K562 (cell line): ENCODE results near the gene ADRA2B.

Source experiments
- BRCA1 ChIP-seq, 2 experiments: fragments of 450-650 bp in 1 of 2; sonication (generic) in 1 of 2; formaldehyde crosslinking in 1 of 2; IDR thresholded peaks; 2 replicates each; pipeline versions ENCODE4 v1.5.0 to v1.6.1; 2017 to 2020; ENCODE audit warnings: mild to moderate bottlenecking in 1 of 2, missing genetic modification reagents in 1 of 2
- CTCF ChIP-seq, 3 experiments: IDR thresholded peaks in 2 of 3; conservative IDR thresholded peaks in 1 of 3; 2 replicates each; pipeline ENCODE4 v1.5.1; 2011 to 2012; ENCODE audit warnings: low read length in 3 of 3, mild to moderate bottlenecking in 3 of 3, control low read depth in 2 of 3, improper control_type of control experiment in 1 of 3, inconsistent platforms in 1 of 3, low read depth in 1 of 3, mixed read lengths in 1 of 3, moderate library complexity in 1 of 3; ENCODE audit not compliant: insufficient read depth in 2 of 3
- ETV6 ChIP-seq, 3 experiments: fragments of 150-350 bp in 1 of 3; sonication (generic) in 1 of 3; formaldehyde crosslinking in 1 of 3; IDR thresholded peaks; 2 replicates each; pipeline versions ENCODE4 v1.6.1 to v1.8.0; 2014 to 2022; ENCODE audit warnings: borderline replicate concordance in 2 of 3, low read depth in 2 of 3, antibody characterized with exemption in 1 of 3, low read length in 1 of 3, mild to moderate bottlenecking in 1 of 3, missing genetic modification reagents in 1 of 3
- FOXA3 ChIP-seq, 2 experiments: fragments of 450-650 bp in 1 of 2; sonication (generic) in 1 of 2; formaldehyde crosslinking; IDR thresholded peaks in 1 of 2; conservative IDR thresholded peaks in 1 of 2; 2 replicates each; pipeline versions ENCODE4 v1.4.0 to v1.8.0; 2020 to 2022; ENCODE audit warnings: mild to moderate bottlenecking in 2 of 2, missing genetic modification reagents in 1 of 2
- HMBOX1 ChIP-seq: sonication (generic); IDR thresholded peaks from 2 replicates; pipeline ENCODE4 v1.6.1; 2016
- KLF10 ChIP-seq: fragments of 250-450 bp; sonication (Bioruptor Pico); IDR thresholded peaks from 2 replicates; pipeline ENCODE4 v1.6.1; 2021; ENCODE audit warnings: matching md5 sums
- SAP30 ChIP-seq: fragments of 200-600 bp; sonication (generic); IDR thresholded peaks from 2 replicates; pipeline ENCODE4 v1.6.1; 2012; ENCODE audit warnings: borderline replicate concordance, low read depth, mild to moderate bottlenecking, moderate library complexity, low read length, control low read depth, inconsistent platforms; ENCODE audit not compliant: insufficient read depth, poor library complexity, severe bottlenecking
- TFAP4 ChIP-seq: sonication (generic); formaldehyde crosslinking; IDR thresholded peaks from 2 replicates; pipeline ENCODE4 v1.8.0; 2022; ENCODE audit warnings: missing genetic modification reagents, mild to moderate bottlenecking, moderate library complexity, borderline replicate concordance

- TF ChIP-seq CTCF (IDR thresholded peaks at IDR 0.05 in 2 of 3, conservative IDR thresholded peaks at IDR 0.05 in 1 of 3; ENCODE audit: insufficient read depth in 2 of 3, low read depth in 1 of 3, low read length in 3 of 3) (no peak), ETV6 (IDR thresholded peaks at IDR 0.05; ENCODE audit: borderline replicate concordance in 1 of 2, low read depth in 2 of 2, low read length in 1 of 2) (no peak), ETV6 (CRISPR knock-in tag; IDR thresholded peaks at IDR 0.05; ENCODE audit: borderline replicate concordance) (no peak), TFAP4 (no peak), KLF10 (CRISPR knock-in tag) (no peak), HMBOX1 (no peak), FOXA3 (CRISPR knock-in tag; conservative IDR thresholded peaks at IDR 0.05 in 1 of 2, IDR thresholded peaks at IDR 0.05 in 1 of 2) (no peak), SAP30 (no peak), BRCA1 (IDR thresholded peaks at IDR 0.05) (no peak), BRCA1 (CRISPR knock-in tag; IDR thresholded peaks at IDR 0.05) (no peak)
Measured at GRCh38 chr2:96092573-96092877, 23.8 kb downstream of the ADRA2B start.
